NCI-H2107 treated with DMSO at 0.1 percent for 48 hours (cell line): ENCODE results near the gene PGAP2.

Source experiments
- DNase-seq: peaks from one replicate; lab custom pipeline; 2025; ENCODE audit not compliant: unreplicated experiment; lab: John Stamatoyannopoulos, UW

PGAP2 gene

DNA sequence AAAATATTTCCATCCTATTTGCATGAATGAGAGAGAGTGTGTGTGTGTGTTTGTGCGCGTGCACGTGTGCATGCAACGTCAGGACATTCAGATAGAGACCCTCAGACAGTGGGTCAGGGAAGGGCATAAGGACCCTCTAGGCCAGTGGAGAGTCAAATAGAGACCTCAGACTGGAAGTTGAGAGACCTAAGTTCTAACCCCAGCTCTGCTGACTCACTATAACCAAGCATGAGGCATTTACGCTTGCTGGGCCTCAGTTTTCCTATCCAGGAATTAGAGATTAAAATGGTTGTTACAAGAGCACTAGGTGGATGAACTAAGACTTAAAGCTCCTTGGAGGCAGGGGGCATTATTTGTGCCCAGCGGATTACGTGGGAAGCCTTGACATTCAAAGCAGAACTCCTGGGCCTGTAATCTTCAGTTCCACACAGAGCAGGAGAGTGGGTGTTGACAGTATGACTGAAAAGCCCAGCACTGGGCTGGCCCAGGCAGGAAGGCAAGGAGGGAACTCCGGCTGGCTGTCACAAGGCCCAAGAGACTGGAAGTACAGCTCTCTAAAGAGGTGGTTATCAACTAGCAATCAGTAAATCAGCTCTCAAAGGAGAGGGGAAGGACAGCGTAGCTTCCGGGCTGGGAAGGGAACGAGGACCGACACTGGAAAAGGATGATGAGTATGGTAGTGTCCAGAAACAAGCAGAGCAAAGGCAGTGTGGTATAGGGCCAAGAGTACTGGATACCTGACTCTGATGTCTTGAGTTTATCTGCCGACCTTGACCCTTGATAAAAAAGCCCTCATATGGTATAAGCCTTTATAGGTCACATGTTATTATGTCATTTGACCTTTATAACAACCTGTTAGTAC is 23.2 kb downstream of the PGAP2 start:
- DNase-seq = no peak

- DNase-seq = no peak
These were observed 24.5 kb downstream of the PGAP2 start for GRCh38 chr11:3832816-3833215.

GRCh38 chr11:3833449-3833848 is 25.1 kb downstream of the PGAP2 start:
- no peak for DNase-seq

- no peak for DNase-seq
These were observed 25.9 kb downstream of the PGAP2 start for GRCh38 chr11:3834349-3834663.

DNA sequence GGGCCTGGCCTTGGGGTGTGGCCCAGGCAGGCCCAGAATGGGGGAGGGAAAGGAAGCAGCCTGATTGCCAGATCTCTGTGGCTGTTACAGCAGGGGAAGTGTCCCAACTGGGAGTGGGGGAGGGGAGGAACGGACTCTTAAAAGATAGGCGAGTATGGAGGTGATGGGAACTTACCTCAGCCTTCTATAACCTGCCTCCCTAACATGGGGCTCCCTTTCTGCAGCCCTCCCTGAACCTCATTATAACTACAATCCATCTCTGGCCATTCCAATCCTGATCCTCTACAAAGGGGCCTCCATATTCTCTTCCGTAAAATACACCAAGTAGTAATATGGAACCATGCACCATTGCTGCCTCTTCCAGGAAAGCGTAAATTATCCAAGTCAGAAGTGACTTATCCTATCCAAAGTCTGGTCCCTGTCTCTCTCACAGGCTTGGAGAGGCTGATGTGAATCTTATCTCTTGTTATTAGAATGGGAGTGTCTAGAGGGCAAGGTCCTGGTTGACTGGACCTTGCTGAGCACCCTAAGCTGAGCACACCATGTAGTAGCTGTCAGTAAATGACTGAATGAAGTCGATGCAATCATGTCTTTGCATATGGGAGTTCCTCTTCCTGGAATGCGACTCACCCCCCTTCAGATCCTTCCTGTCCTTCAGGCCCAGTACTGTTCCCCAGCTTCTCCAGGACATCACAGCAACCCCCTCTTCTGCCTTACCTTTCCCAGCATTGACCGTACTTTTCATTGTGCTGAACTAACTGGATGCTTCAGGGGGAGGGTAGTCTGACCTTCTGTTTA is 26.5 kb downstream of the PGAP2 start:
- DNase-seq = no peak

- DNase-seq = no peak
These were observed 27.4 kb downstream of the PGAP2 start for GRCh38 chr11:3835751-3836150.

DNA sequence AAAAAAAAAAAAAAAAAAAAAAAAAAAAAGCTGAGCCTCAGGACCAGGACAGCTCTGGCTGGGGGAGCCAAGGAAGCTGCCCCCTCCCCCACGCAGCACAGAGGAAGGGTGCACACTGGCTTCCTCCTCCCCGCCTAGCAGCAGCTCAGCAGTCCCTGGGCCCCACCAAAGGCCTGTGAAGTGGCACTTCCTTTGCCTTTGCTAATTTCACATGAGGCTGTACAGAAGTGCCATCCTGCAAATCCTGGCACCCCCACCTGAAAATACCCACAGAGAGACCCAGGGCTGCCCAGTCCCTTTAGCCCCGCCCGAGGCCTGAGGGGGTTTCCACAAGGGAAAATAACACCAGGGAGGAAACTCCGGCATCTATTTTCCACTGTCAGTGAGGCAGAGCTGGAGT is 28.5 kb downstream of the PGAP2 start:
- no peak for DNase-seq

DNA sequence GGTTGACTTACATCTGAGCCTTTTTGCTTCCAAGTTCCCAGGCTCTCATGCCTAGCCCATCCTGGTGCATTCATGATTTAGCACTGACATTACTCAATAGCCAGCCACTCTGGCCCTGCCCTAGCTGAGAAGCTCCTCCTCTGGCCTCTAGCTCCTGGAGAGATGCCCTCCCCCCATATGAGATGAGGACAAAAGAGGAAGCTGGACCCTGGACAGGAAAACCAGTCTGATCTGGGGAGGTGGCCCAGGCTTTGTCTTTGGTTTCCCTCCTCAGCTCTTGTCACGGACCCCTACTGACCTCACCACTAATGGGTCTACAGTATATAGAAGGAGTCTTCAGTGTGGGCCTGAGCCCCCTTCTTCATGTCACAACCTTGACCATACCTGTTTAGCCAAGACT is 29.4 kb downstream of the PGAP2 start:
- DNase-seq = no peak

DNA sequence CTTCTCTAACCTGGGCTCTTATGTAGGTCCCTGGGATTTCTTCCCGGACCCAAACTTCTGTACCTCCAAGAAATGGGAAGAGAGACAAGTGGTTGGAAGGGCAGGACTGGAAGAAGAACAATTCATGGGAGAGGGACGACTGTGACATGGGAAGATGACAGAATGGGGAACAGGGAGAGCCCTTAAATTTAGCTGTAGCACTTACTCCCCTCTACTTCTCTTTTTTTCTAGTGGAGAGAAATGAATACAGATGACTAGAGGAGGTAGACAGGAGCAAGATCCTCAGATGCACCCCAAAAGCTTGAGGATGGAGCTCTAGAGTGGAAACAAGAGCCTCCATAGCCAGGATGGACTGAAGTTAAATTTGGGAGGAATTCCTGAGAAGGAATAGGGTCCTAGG is 30.1 kb downstream of the PGAP2 start:
- DNase-seq = no peak

GRCh38 chr11:3840004-3840869 is 31.9 kb downstream of the PGAP2 start:
- no peak for DNase-seq

DNA sequence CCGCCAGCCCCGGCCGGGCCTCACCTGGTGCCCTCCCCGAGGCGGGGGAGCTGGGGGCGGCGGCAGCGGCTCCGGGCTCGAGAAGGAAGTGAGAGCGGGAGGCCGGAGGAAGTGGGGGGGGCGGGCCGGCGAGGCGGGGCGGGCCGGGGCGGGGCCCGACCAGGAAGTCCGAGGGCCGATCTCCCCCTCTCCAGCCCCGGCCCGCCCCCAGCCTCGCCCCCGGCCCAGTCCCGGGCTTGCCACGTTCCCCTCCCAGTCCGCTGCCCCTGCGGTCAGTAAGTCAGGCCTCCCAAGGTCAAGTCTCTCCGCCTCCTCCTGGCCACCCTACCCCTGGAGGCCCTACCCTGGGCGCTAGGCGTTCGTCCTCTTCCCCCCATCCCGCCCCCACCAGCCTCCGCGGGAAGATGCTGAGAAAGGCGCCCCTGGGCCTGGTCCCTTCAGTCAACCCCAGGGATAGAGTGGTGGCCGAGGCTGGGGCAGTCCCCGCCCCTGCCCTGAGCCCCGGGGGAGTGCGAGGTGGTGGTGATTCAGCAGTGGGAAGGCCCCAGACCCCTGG is 32.6 kb downstream of the PGAP2 start, which contains the start of gene RHOG:
Gene RHOG, minus strand, starts transcription at position 90 of the 556 bp plus-strand sequence. CDS start 12,821 bp downstream, outside the sequence.
- no peak for DNase-seq

GRCh38 chr11:3841426-3842350 is 33.3 kb downstream of the PGAP2 start:
- DNase-seq = peak; percentile 21

DNA sequence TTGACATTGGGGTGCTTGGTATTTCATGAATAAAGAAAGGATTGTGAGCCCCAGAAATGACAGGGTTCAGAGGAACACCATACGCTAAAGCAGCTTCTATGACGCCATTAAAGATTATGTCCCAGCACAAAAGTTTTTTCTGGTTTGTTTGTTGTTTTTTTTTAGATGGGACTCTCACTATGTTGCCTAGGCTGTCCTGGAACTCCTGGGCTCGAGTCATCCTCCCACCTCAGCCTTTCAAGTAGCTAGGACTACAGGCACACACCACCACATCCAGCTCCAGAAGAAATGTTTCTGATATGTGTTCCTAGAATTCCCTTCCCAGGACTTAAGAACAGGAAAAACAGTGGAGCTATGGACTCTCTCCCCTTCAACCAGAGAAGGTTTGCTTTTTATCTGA is 35.0 kb downstream of the PGAP2 start:
- no peak for DNase-seq

GRCh38 chr11:3845246-3845645 is 36.9 kb downstream of the PGAP2 start:
- DNase-seq = no peak

DNA sequence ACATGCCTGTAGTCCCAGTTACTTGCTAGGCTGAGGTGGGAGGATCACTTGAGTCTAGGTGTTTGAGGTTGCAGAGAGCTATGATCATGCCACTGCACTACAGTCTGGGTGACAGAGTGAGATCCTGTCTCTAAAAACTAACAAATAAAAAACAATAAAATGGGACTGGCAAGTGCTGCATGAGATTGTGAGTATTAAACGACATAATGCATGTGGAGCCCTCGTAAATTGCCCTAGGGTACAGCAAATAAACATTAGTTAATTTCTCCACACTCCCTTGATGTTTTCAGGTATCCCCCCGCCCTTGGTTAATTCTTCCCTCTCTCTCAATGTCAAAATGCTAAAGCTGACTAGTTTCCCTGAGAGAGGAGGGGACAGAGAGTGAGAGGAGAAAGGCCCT is 37.3 kb downstream of the PGAP2 start:
- DNase-seq = no peak

DNA sequence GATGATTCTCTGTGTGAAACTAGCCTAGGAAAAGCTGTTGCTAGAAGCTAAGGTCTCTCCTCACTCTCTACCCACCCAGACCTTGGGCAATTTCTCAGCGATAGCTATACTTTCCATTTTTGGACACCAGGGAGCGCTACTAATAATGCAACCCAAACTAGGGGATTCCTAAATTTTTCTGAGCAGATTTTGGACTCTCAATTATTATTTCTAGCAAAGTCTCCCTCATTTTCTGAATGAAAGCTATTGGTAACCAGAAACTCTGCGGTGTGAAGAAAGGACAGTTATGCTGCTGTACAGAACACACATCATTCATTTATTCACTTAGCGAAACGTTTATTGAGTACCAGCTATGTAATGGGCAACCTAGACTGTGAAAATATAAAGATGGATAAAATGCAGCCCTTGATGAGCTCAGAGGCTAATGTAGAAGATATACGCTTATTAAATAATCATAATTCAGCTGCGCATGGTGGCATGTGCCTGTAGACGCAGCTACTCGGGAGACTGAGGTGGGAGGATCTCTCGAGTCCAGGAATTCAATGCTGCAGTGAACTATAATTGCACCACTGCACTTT is 41.0 kb downstream of the PGAP2 start:
- DNase-seq = no peak

DNA sequence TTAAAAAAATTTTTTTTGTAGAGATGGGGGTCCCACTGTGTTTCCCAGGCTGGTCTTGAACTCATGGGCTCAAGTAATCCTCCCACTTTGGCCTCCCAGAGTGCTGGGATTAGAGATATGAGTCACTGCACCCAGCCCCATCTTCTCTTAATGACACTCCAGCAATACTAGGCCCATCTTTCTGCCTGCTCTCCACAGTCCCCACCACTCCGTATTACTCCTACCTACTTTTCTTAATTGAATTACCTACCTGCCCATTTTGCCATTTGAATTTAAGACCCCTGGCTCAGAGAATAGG is 45.1 kb downstream of the PGAP2 start:
- DNase-seq = no peak

- no peak for DNase-seq
These were observed 45.7 kb downstream of the PGAP2 start for GRCh38 chr11:3853899-3854659.

DNA sequence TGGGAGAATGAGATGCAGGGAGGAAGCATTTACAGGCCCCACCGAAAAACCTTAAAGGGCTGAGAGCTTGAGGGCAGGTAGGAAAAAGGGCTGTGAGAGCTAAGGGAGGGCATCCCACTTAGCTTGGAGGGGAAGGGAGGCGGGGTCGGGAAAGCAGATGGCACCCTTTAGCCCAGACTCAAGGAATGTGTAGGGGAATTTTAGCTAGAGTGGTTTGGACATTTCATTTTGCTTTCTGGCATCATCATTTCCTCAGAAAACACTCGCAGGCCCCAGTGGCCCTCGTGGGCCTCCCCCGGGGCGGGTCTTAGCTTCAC is 46.3 kb downstream of the PGAP2 start:
- DNase-seq = no peak
